SIG-M5 treated with dmso at 0.1 percent for 504 hours (cell line): ENCODE measurements around the gene IFI44L.

Experiments
- DNase-seq: peaks from one replicate; lab custom pipeline; 2025; ENCODE audit not compliant: unreplicated experiment; lab: John Stamatoyannopoulos, UW

The IFI44L gene

DNA sequence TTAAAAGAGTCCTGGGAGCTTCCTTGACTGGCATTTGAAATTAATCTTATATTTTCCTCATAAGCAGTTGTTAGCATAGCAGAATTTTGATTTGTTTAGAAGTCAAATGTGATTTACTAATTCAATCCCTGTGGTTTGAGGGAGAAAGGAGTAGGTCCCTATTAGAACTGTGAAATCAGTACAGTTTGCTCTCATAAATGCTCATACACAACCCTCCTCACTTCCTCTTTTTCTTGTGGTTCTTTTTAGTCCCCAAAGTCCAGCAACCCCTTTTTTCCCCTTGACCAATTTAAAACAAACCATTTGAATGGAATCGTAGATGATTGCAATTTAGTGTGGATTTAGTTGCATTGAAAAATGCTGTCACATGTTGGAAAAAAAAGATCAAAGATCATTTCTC, 20.2 kb downstream of the IFI44L start:
- no peak for DNase-seq

DNA sequence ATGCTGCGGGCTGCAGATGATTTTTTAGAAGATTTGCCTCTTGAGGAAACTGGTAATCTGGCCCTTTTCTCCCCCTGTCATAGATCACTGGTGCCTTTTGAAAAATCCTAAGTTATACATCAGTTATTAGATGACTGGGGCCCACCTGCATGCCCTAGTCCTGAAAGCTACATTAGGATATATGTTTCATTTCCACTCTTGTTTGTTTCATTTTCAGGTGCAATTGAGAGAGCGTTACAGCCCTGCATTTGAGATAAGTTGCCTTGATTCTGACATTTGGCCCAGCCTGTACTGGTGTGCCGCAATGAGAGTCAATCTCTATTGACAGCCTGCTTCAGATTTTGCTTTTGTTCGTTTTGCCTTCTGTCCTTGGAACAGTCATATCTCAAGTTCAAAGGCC, 21.3 kb downstream of the IFI44L start:
- DNase-seq: no peak

DNA sequence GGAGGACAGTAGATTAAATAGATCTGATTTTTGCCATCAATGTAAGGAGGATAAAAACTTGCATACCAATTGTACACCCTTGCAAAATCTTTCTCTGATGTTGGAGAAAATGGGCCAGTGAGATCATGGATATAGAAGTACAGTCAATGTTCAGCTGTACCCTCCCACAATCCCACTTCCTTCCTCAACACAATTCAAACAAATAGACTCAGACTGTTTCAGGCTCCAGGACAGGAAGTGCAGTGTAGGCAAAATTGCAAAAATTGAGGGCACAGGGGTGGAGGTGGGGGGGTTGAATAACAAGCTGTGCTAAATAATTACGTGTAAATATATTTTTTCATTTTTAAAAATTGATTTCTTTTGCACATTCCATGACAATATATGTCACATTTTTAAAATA, 25.5 kb downstream of the IFI44L start:
- no peak for DNase-seq

DNA sequence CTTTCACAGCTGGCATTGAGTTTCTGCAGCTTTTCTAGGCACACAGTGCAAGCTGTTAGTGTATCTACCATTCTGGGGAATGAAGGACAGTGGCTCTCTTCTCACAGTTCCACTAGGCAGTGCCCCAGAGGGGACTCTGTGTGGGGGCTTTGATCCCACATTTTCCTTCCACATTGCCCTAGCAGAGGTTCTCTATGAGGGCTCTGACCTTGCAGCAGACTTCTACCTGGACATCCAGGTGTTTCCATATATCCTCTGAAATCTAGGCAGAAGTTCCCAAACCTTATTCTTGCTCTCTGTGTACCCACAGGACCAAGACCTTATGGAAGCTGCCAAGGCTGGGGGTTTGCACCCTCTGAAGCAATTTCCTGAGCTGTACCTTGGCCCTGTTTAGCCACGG, 27.0 kb downstream of the IFI44L start:
- DNase-seq: no peak

DNA sequence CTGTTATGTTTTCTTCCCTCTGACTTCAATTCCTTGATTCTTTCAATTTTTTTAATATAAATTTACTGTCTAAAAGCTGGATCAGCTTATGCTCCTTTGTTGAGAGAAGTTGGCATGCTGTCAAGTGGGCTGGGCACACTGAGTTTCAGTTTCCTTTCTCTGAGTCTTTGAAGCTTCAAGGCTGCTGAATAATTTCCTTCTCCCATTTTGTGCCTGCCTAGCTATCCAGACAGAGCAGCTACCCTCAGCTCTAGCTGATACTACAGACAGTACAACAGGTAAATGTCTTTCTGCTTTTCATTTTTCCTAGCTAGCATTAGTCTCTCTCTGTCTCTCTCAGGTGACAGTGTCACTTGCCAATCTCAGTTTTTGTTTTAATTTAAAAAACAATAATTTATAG, 29.4 kb downstream of the IFI44L start, which contains the start of gene IFI44:
Gene IFI44, plus strand, starts transcription at position 204 of the 400 bp plus-strand sequence. CDS start 365 bp downstream, outside the sequence.
- DNase-seq: no peak

DNA sequence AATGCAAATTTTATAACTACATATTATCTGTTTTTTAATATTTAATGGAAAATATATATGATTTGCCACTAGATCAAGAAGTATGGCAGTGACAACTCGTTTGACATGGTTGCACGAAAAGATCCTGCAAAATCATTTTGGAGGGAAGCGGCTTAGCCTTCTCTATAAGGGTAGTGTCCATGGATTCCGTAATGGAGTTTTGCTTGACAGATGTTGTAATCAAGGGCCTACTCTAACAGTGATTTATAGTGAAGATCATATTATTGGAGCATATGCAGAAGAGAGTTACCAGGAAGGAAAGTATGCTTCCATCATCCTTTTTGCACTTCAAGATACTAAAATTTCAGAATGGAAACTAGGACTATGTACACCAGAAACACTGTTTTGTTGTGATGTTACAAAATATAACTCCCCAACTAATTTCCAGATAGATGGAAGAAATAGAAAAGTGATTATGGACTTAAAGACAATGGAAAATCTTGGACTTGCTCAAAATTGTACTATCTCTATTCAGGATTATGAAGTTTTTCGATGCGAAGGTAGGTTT, 29.9 kb downstream of the IFI44L start:
- no peak for DNase-seq

DNA sequence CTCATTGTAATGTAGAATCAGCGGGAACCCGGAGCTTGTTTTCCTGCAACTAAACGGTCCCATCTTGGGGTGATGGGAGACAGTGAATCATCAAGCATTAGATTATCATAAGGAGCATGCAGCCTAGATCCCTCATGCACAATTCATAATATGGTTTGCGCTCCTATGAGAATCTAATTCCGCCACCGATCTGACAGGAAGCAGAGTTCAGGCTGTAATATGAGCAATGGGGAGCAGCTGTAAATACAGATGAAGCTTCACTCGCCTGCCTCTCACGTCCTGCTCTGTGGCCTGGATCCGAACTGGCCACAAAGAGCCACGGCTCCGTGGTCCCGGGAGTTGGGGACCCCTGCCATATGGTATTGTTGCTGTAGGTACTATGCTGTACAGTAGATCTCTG, 31.0 kb downstream of the IFI44L start:
- DNase-seq: no peak

DNA sequence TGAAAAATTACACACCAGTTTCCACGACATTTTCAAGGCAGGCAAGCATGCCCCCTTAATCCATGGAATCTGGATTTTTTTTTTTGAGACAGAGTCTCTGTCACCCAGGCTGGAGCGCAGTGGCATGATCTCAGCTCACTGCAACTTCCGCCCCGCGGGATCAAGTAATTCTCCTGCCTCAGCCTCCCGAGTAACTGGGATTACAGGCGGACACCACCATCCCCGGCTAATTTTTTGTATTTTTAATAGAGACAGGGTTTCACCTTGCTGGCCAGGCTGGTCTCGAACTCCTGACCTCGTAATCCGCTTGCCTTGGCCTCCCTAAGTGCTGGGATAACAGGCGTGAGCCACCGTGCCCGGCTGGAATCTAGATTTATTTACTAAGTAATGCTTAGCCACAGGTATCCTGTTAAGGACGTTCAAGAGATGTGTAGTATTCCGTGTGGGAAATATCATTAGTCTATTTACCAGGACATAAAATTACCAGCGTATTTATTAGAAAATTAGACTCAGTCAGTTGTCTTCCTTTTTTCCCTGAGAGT, 31.8 kb downstream of the IFI44L start:
- DNase-seq: no peak

DNA sequence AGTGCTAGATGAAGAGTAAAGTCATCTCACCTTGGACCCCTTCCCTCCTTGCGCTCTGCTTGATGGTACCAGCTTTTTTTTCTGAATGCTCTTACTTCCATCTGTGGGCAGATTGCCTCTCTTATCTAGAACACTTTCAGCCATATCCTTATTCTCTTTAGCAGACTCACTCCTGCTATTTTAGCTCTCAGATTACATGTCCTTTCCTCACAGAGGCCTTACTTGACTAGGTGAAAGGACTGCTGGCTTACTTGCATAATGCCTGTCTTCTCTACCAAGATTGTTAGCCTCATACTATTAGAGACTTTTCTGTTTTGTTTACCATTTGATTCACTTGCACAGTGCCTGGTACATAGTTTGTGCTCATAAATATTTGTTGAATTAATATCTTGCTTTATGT, 38.7 kb downstream of the IFI44L start:
- no peak for DNase-seq

DNA sequence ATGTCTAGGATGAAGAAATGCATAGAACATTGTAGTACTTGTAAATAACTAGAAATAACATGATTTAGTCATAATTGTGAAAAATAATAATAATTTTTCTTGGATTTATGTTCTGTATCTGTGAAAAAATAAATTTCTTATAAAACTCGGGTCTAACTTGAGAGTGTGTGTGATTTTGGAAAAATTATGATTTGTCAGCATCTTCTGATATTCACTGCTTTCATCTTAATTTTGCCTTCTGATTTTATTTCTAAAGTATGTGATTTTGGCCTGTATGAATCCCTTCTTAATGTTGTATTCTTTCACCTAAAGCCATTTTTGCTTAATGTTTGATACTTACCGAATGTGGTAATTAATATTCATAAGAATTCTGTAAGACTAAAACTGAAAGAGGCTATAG, 43.7 kb downstream of the IFI44L start:
- no peak for DNase-seq

DNA sequence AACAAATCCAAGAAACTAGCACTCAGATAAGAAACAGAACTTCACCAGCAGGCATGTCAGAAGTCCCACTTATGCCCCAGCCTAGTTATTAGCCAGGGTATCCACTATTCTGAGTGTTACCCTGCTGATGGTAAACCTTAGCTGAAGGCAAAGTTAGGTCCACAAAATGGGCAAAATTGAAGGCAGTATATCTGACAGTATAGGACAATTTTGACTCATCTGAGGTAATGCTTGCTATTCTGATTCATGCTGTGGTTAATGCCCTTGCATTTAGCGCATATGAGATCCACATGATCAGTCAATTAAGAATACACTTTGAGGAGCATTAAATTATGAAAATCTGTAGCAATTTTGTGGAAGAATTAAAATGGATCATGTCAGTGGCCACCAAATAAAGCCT, 44.5 kb downstream of the IFI44L start:
- no peak for DNase-seq

DNA sequence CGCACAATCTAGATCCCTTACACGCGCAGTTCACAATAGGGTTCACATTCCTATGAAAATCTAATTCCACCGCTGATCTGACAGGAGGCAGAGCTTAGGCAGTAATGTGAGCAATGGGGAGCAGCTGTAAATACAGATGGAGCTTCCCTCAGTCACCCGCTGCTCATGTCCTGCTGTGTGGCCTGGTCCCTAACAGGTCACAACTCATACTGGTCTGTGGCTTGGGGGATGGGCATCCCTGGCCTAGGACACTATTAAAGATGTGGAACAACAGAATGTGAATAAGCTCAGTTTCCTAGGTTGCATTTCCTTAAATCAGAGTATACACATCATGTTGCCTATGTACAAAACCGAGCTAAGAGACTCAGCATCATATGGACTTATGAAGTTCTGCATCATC, 45.6 kb downstream of the IFI44L start:
- DNase-seq: no peak

DNA sequence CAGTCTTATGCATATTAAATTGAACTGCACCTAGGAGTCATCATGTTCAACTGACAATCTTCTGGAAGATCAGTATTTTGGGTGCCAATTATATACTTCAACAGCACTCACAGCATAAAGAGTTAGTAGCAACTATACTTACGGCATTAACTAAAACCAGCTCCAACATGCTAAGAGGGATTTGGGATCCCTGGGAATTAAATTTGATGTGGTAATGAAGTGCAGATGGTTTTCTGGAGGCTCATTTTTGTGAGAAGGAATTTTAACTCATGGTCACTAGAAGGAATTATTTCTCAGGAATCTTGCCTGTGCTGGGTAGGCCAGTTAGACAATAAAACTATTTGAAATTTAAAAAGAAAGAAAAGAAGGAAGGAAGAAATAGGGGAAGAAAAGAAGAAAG, 47.7 kb downstream of the IFI44L start:
- DNase-seq: no peak

DNA sequence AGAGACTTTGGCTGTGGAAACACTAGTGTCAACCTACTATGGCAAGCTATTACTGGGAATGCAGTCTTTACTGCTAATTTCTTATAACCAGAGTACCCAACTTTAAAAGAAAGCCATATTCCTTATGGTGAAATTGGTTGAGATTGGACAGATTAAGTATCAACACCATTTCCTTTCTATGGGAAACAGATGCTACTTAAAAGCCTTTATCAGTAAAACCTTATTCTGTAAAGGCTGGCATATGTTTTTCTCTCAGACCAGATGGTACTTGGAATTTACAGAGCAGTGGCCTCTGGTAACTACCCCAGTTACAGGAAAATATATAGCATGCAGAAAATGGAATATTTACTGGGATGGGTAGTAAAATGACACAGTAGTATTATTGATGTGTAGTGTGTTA, 48.2 kb downstream of the IFI44L start:
- no peak for DNase-seq

DNA sequence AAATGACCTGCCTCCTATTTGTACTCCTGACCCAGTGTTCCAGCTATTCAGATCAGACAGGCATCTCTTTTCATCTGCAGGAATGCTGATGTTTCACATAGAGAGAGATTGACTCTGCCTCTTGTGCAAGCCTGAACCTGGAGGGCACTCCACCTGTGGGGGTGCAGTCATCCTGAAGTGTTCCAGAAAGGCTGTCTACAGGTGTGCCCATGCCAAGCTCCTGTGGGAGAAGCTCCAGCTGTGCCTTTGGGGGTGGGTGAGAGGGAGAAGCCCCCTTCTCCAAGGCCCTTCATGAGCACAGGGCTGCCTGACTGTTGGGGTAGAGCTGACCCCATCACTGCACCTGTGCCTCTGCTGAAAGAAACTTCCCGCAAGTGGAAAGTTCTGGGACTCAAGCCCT, 52.2 kb downstream of the IFI44L start:
- DNase-seq: no peak

DNA sequence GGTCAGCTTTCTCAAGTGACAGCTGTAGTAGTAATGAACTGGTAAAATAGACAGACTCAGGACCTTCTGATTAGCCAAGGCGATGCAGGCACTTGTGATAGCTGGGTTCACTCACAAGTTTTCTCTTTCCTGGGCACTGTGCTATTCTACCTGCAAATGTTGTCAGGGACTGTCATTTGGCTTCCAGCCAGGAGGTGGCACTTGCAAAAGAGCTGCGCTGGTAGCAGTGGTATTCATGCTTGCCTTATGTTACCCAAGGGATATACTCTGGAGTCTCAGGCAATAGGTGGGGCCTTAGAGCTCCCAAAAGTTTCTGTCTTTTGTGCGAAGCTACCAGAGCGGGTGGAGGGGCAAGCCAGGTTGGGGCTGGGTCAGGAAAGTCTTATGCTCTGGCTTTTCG, 52.9 kb downstream of the IFI44L start:
- DNase-seq: no peak

DNA sequence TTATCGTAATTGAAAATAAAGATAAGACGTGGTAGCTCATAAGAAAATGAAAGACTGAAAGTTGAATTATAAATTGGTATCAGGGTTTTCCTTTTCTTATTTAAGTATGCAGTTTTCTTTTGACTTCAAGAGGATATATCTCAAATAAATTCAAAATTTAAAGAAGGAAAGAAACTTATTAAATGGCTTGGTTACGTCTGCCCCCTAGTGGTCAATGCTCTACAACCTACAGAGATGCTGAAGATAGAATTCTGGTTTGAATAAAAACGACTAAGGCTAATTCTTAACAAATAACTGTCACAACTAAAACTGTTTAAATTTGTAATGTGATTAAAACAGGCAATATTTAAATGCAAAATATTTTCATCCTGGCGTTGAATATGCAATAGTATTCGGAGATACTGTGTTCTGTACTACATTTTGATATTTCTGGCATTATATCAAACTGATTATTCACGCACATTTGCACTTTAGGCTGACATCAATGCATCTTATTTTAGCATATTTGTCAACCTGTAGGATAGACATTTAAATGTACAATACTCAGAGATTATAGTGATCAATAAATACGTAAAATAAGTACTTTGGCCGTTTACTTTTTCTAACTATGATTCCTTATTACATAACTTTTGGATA, 56.2 kb downstream of the IFI44L start:
- DNase-seq: peak; percentile 46

DNA sequence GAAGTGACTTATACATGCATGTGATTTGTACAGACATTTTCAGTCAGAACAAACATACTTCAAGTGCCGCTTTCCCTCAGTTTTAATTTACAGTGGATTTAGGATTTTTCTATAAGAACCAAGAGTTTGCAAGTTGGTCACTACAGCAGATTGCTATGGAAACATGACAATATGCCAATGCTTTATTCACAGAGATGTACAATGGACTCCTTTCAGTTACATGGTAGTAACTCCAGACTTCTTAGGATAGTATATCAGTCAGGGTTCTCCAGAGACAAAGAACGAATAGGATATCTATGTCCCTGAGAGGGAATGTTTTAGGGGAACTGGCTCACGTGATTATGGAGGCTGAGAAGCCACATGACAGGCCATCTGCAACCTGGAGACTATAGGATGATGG, 56.7 kb downstream of the IFI44L start:
- DNase-seq: no peak

DNA sequence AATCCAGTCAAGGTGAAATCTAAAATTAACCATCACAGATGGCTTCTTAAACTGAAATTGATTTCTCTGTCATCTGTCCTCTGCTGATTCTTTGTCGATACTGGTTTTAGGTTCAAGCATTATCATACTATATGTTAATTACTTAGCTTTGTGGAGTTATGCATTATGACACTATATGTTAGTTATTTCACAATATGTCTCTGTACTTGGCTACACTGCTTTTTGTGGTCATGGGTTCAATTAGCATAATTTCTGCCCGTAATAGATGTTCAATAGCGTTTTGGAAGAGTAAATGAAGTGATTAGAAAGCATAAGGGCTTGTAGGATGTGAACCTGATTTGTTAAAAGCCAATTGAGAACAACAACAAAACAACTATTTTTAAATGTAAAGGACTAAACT, 57.5 kb downstream of the IFI44L start:
- no peak for DNase-seq

DNA sequence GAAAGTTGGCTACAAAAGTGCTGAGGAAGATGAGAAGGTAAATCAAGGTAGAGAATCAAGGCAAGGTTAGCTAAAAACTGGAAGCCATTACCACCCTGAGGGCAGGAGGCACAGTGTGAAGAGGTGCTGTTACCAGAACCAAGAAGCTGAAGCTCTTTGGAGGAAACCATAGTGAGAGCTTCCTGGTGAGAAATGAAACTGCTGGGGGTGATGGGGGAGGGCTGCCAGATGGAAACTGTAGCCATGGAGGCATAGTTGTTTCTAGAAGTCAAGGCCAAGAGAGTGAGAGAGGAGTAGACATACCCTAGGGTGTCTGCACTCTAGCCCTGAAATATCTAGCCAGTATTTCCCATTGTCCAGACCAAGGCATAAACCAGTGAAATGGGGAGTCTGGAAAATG, 58.1 kb downstream of the IFI44L start:
- no peak for DNase-seq

DNA sequence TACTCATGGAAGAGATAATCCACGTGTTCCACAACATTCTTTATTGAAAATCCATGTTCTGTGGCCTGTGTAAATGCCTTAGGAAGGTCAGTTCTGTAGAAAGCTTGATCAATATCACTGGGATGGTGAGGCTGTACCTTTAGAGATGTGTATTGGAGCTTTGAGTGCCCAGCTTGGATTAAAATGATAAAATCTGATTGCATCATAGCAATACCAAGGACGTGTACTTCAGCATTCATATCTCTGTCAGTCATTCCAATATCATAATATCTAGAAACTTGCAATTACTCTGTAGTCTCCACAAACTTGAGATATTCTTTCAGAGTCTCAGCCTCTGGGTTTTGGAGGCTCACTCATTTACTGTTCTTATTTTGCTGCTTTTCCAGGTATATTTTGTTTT, 61.0 kb downstream of the IFI44L start:
- no peak for DNase-seq

DNA sequence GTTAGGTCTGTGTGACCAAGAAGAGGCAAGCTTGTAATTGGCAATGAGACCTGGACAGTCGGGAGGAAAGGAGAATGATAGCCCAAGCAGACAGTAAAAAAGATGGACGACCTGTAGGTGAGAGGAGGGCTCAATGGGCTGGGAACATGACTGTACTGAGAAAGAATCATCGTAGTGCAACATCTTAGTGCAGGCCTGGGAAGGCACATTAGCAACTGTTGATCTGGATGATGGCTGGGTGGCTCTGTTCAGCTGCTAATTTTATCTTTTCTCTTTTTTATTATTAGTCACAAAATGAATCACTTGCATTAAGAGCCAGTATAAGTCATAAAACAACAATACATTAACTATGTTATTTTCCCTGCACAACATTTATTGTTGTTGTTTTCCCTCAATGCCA, 62.2 kb downstream of the IFI44L start:
- no peak for DNase-seq

DNA sequence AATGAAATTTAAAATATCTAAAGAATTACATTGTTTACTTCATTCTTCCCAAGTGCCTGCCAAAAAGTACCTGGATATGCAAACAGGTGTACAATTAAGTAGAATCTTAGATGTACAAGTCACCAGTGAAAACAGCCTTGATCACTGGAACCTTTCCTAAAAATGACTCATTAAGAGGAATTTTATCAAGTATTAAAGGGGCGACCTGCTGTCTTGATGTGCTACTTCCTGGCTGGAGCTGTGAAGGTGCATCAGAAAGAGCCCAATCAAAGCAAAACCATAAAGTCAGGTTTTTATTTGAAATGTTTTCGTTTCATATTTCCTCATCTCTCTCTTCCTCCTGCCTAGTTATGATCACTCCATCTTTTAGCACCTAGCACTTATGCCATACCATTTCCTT, 62.8 kb downstream of the IFI44L start:
- no peak for DNase-seq
